IMR-90 (cell line): ENCODE results near the gene STOML1.

ENCODE experiments used
- BHLHE40 ChIP-seq: fragments of 150-350 bp; IDR thresholded peaks from 2 replicates; pipeline ENCODE4 v1.6.1; 2016; ENCODE audit warnings: mild to moderate bottlenecking, low read depth, low read length
- CEBPB ChIP-seq: IDR thresholded peaks from 2 replicates; pipeline ENCODE4 v1.6.1; 2012; ENCODE audit warnings: low read depth, low read length, improper control_type of control experiment
- MXI1 ChIP-seq: IDR thresholded peaks from 2 replicates; pipeline ENCODE4 v1.6.1; 2012; ENCODE audit warnings: low read depth, mild to moderate bottlenecking, low read length, moderate library complexity, borderline replicate concordance
- POLR2A ChIP-seq: IDR thresholded peaks from 2 replicates; pipeline ENCODE4 v1.6.1; 2012; ENCODE audit warnings: mild to moderate bottlenecking, low read depth, low read length
- RFX5 ChIP-seq: IDR thresholded peaks from 2 replicates; pipeline ENCODE4 v1.8.0; 2012; ENCODE audit warnings: low read depth, mild to moderate bottlenecking, low read length, moderate library complexity
- USF2 ChIP-seq: fragments of 150-350 bp; IDR thresholded peaks from 2 replicates; pipeline ENCODE4 v1.6.1; 2017; ENCODE audit warnings: mild to moderate bottlenecking, antibody characterized with exemption, low read length, low read depth
- TF ChIP-seq, protein P1 (sequence below): conservative IDR thresholded peaks from 2 replicates; pipeline ENCODE4 v1.5.1; 2012; ENCODE audit warnings: mild to moderate bottlenecking, low read depth, low read length, improper control_type of control experiment

DNA sequence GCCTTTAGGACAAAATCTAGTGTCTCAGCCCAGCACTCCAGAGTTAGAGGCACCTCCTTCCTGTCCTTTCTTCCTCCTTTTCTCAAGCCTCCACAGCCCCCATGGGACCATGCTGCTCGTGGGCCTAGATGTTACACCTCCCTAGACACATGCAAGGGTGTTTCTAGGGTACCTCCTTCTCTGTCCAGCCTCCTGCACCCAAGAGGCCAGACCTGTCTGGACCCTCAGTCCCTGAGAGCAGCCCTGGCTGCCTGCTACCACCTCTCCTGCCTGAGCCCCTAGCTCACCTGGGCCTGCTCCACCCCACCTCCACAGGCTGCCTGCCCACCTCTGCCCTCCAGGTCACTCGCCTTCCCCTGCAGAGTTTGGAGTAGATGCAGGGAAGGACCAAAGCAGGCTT, 60.7 kb downstream of the STOML1 start:
- TF ChIP-seq BHLHE40 (no peak), USF2 (no peak), POLR2A (no peak), CEBPB (no peak), MXI1 (no peak), RFX5 (no peak)
- TF ChIP-seq, protein P1, sequence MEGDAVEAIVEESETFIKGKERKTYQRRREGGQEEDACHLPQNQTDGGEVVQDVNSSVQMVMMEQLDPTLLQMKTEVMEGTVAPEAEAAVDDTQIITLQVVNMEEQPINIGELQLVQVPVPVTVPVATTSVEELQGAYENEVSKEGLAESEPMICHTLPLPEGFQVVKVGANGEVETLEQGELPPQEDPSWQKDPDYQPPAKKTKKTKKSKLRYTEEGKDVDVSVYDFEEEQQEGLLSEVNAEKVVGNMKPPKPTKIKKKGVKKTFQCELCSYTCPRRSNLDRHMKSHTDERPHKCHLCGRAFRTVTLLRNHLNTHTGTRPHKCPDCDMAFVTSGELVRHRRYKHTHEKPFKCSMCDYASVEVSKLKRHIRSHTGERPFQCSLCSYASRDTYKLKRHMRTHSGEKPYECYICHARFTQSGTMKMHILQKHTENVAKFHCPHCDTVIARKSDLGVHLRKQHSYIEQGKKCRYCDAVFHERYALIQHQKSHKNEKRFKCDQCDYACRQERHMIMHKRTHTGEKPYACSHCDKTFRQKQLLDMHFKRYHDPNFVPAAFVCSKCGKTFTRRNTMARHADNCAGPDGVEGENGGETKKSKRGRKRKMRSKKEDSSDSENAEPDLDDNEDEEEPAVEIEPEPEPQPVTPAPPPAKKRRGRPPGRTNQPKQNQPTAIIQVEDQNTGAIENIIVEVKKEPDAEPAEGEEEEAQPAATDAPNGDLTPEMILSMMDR, result no peak
